Middle frontal gyrus (tissue), 1 donor: ENCODE results near the gene DBNDD1.
A peak's percentile ranks its signal among the peaks of the same experiment; 100 is the strongest.
"Not testable (repeated sequence)": the region's sequence is repeated elsewhere in the genome, so short reads cannot be mapped to it uniquely, and the experiment has no call there.

Experiments used
- DNase-seq: peaks from one replicate; pipeline ENCODE4 v3.0.0-alpha.2; 2015; ENCODE audit warnings: low spot score; ENCODE audit errors: extremely low spot score

The DBNDD1 gene

GRCh38 chr16:89990799-89991198, 28.5 kb downstream of the DBNDD1 start:
- no peak for DNase-seq

DNA sequence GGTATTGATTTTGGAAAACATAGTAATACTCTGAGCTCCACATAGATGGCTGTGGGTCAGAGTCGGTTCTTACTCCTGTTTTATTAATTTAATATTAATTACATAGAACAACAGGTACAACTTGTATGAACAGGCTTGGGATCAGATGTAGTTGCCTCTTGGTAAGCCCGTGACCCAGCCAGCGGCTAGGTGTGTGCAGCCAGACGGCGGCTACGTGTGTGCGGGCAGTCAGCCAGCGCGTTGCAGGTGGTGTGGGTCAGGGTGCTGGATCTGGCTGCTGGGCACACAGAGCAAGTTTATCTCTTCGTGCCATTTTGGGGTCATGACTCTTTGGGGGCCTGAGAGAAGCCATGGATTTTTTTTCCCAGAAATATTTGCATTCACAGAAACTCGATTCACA, 30.3 kb downstream of the DBNDD1 start:
- no peak for DNase-seq

DNA sequence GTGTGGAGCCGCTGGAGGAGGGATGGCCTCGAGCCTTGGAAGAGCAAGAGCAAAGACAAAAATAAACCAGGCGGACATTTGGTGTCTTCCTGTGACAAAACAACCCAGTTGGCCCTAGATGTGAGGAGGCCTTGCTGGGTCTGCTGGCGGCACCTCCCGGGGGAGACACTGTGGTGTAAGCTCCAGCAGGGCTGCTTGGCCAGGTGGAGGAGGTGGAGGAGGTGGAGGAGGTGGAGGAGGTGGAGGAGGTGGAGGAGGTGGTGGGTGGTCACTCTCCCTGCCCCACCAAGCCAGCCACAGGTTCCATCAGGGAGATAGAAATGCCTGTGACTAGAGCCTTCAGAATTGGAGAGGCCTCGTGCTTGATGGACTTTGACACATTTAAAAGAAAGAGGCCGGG, 32.1 kb downstream of the DBNDD1 start:
- no peak for DNase-seq

DNA sequence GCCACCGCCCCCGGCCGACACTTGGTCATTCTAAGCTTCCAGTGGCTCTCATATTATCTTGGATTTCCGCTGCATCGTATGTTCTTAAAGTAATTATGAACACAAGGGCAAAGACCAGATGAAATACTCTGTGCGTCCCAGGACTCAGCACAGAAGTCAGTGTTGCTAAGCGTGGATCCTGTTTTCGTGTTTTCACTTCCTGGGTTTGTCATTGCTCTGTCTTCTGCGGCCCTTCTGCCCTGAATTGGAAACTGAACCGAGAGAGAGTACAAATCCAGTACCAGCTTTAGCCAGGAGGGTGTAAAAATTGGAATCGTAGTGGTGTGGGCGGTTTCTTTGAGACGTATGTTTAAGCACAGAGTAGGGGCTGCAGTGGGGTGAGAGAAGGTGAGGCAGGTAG, 32.7 kb downstream of the DBNDD1 start:
- no peak for DNase-seq

DNA sequence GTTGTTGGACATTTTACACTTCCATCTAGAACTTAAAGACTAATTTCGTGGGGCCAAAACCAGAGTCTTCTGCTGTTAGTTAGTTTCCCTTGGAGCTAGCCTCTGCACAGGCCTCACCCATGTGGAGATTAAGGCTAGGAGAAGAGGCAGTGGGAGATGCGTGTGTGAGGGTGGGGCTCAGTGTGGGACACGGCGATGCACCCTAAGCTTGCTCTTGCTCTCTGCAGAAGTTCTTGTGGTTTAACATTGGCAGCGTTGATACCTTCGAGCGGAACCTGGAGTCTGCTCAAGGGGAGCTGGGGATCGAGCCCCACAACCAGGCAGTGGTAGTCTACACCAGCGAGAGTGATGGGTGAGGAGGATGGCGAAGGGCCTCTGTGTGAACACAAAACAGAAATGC, 34.0 kb downstream of the DBNDD1 start:
- DNase-seq, result no peak

- no peak for DNase-seq
Measured at GRCh38 chr16:89984216-89984615, 35.0 kb downstream of the DBNDD1 start.

DNA sequence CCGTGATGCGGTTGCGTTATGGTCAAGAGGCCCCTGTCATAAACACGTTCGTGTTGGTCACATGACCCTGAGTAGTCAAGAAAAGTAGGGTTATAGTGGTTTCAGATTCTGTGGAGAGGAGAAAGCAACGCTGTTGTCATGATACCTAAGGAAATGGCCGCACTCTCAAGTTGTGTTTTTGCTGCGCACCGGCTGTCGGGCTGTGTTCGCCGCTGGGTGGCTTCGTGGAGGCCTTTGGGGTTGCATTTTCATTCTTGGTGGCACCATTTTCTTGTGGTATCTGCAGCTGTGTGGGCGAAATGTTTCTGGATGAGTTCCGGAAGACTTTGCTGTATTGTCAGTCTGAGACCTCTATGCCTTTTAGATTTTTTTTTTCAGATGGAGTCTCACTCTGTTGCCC, 35.7 kb downstream of the DBNDD1 start:
- no peak for DNase-seq

GRCh38 chr16:89982318-89982717, 36.9 kb downstream of the DBNDD1 start:
- DNase-seq, result no peak

DNA sequence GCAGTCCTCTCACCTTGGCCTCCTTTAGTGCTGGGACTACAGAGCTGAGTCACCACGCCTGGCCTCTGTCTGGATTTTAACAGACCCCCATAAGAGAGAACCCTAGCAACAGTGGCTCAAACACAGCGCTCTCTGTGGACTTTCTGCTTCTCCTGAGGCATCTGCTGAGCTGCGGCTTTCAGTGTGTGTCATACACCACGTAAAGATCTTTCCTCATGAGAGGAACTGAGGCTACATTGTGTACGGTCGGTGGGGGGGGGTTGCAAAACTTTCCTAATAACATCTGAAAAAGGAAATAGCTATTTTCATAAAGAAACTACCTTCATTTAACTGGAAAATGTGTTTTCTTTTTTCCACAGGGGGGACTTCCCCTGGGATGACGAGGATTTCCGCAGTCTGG, 37.8 kb downstream of the DBNDD1 start:
- DNase-seq, result no peak

- no peak for DNase-seq
Measured at GRCh38 chr16:89974870-89975269, 44.4 kb downstream of the DBNDD1 start.

DNA sequence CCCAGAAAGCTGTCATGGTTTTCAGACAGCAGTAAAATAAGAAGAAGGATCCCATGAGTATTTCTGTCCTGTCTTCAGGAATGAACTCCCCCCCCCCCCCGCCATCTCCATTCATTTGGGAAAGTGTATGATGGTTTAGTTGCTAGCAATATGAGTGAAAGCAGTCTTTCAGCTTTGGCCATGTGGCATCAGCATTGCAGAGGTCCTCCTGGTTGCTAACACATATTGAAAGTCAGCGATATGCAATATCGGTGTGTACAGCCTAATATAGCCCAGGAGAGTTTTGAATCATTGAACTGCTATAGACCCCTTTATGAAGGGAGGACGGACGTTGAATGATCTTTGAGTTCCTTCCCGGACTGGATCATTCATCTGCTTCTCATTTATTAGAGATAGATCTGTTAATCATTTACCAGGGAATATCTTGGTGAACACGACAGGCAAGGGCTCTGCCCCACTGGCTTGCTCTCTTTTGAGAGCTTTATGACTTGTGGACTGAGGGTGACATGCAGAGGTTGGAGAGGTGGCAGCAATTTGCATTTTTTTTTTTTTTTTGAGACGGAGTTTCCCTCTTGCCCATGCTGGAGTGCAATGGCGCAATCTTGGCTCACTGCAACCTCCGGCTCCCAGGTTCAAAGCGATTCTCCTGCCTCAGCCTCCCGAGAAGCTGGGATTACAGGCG, 45.5 kb downstream of the DBNDD1 start:
- no peak for DNase-seq

DNA sequence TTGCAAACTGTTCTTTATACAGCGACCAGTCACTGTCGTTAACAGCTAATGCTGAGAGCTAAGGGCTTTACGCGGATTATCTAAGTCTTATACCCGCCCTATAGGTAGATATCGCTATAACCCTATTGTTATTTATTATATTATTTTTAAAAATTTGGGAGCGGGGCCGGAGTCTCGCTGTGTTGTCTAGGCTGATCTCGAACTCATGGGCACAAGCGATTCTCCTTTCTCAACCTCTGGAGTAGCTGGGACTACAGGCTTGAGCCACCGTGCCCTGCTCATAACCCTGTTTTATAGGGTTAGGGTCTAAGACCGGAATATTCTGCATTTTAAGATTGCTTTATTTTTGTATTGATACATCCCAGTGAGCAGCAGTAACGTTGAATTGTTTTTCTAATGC, 46.0 kb downstream of the DBNDD1 start:
- DNase-seq, result no peak

DNA sequence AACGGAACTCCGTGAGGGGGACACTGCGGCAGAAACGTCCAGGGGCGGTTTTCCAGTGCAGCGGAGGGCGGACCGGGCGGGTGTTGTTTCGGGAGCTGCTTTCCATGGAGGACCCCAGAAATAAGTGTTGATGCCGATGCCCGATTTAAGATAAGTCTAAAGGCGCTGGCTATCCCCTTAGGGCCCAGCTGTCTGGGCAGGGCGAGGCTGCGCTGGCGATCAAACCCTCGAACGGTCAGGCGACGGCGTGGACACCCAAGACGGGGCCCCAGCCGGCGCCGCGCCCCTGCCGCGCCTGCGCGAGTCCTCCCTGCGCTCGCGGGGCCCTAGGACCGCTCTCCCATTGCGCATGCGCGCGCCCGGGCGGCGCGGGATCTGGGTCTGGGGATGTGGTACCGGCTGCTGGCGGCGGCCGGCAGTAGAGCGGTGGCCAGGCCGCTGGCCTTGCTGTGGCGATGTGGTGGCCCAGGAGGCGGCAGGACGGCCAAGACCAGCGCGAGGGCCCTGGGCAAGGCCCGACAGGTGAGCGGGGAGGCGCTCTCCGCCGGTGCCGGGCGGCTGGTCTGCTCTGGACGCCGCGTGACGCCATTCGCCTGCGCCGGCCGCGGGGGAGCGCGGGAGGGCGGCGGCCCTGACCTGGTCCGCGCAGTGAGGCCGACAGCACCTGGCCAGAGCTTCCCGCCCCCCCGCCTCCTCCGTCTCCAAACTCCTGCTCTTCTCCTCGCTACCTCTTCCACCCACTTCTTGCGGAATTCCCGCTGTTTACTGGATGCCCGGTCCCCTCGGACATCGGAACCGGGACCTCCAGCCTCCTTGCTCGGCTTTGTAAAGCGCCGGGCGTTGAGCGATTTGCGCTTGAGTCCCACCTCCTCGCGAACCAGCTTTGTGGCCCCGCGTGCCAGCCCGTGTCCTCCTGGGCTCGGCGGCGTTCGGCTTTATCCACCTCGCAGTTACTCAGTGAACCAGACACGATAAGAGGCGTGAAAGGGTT, 46.7 kb downstream of the DBNDD1 start:
- DNase-seq, result peak; percentile 93

DNA sequence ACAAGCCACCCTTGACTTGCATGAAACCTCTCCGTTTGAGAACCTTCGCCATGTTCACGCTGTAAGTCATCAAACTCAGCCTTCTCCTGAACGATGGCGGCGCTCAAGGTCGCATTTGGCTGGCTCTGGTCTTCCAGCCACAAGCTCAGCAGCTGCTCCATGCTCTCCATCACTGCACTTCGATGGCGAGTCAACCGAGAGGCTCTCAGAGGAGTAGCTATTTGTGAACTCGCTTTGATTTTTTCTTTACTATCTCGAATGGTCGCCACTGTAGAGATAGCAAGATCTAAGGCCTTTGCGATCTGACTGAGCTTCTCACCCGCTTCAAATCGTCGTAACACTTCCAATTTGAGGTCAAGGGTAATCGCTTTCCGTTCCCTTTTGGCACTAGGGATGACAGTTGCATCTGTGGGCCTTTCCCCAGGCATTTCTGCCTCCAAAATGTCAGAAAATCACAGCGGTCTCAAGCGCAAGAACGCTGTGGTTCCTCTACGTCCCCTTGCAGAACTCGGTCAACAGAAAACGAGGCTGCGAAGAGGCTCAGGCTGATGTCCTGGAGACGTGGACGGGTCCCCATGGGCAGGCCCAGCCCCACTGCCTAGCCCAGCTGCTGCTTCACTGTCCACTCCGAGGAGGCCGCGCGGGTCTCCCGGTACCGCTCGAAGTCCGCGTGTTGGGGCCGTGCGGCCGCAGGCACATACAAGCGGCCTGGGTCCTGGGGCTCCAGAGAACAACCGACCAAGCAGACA, 47.6 kb downstream of the DBNDD1 start:
- DNase-seq, result no peak

DNA sequence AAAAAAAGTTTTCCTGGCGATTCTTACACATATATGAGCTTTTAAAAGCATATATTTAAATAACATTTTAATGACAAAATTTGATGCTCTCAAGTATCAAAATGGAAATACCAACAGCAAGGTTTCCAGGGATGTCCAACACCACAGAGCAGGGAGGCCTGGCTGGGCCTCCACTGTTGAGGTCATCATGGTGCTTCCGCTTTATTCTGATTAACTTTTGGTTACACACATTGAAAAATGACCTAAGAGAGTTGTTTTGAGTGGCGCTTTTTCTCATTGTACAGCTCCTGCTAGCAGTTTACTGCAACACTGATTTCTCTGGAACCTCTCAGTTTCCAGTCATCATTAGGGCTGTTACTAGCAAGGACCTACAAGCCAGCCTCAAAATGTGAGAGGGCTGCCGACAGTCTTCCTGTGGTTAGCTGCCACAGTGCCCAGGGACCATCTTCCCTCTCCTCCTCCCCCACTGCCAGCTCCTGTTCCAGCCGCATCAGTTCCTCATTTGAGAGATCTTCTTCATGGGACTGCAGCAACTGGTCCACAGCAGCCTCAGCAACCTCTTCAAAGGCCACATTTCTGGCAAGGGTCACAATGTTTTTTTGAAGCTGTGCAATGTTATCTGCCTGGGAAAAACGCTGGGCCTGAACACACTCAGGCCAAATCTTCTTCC, 49.4 kb downstream of the DBNDD1 start:
- no peak for DNase-seq

- DNase-seq, result not testable (repeated sequence)
Measured at GRCh38 chr16:89968074-89968473, 51.2 kb downstream of the DBNDD1 start.

DNA sequence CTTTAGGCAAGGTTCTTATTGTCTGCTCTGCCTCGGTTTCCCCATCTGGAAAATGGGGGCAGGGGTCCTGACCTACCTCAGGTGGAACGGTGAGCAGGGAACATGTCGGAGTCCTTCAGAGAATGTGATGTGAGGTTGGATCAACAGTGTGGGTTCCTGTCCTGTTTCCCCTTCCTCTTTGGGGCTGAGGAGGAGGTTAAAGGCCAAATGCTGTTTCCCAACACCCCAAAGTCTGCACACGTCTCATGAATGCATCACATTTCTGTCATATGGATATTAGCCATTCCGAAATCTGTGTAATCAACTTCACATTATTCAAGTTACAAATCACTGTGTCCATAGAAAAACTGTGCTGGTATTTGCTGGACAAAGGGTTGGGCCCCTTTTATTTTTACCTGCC, 51.8 kb downstream of the DBNDD1 start:
- DNase-seq, result not testable (repeated sequence)

- DNase-seq, result no peak
Measured at GRCh38 chr16:89966756-89967155, 52.5 kb downstream of the DBNDD1 start.

- DNase-seq, result no peak
Measured at GRCh38 chr16:89965447-89966225, 53.6 kb downstream of the DBNDD1 start.

GRCh38 chr16:89964201-89964600, 55.1 kb downstream of the DBNDD1 start:
- no peak for DNase-seq
